NCI-H1930 (cell line): Measurements from ENCODE around the gene AOPEP.
"Not testable (repeated sequence)": the region's sequence is repeated elsewhere in the genome, so short reads cannot be mapped to it uniquely, and the experiment has no call there.

ENCODE experiments used
- DNase-seq, 2 experiments: peaks; one replicate each; lab custom pipeline; 2025; lab: John Stamatoyannopoulos, UW

Gene AOPEP

DNA sequence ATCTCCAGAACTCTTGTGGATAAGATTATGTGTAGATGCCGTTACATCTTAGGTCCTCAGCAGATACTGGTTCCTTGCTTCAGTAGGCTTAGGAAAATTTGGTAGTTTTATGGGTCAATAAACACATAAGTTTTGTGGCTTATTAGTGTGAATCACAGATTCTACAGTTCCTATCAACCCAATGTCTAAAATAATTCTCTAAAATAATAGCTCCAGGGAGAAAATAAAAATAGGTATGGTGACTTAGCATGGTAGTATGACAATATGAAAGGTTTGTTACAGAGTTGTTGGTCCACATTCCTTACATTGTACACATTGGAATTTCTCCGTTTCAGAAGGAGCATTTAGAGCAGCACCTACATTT lies 91.7 kb downstream of the AOPEP start:
- no peak for DNase-seq

DNA sequence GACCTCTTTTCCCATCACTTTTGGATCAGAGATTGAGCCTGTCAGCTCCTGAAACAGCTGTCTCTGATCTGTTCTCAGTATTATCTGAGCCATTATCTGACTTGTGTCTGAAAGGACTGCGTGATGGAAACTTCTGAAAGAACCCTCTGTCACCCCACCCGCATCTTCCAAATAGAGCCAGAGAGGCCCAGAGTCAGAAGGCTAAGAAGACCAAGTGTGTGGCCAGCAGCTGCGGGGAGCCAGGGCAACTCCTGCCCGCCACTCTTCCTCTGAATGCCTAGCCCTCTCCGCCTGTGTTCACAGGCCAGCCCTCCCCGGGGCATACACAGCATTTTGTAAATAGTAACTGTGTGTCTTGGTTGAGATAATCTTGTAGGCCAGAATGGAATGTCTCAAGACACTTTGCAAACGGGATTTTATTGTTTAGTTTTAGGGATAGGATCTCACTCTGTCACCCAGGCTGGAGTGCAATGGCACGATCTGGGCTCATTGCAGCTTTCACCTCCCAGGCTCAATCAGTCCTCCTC lies 92.7 kb downstream of the AOPEP start:
- DNase-seq = no peak

DNA sequence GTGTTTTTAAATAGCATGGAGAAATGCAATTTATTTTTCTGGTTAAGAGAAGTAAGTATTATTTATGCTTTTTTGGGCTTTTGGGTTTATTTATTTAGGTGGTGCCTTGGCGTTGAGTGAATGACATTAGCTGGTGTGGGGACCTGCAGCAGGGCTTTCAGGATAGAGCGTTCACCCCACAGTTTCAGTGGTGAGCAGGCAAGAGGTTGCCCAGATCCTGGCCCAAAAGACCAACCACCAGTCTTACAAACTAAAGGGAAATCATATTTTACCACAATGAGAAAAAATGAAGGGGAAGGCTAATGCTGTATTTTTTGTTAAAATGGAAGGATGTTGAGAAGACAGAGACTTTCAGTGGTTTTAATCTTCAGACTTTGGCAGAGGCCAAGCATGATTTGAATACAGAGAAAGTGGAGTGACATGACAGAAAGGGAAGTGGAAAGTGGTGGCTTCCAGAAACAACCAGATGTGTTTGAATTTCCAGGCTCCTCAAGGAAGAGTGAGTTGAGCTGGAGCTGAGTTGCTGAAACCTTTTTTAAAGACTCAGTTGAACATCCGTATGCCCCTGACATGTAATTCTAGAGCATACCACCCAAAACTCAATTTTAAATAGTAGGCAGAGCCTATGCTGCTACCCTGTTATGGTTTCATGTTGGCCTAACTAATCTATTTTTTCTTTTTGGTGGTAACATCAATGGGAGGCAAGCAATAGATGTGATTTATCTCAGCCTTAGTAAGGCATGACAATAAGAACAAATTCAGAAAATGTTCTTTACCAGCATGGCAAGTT lies 94.8 kb downstream of the AOPEP start:
- no peak for DNase-seq

DNA sequence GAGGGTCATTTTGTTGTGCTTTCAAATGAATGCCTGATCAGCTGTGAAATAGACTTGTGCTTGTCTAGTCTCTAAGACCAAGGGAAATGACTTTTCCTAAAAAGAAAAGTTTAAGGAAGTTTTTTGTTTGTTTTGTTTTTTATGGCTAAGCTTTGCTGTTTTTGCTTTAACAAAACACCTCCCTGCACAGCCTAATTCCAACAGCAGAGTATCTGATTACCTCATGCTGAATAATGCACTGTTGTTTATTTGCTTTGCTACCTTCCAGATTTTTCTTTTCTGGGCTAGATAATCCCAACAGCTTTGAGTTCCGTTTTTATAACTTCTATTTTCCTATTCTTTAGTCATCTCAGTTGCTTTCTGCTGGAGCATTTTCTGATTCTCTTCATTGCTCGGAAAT lies 95.8 kb downstream of the AOPEP start:
- no peak for DNase-seq

DNA sequence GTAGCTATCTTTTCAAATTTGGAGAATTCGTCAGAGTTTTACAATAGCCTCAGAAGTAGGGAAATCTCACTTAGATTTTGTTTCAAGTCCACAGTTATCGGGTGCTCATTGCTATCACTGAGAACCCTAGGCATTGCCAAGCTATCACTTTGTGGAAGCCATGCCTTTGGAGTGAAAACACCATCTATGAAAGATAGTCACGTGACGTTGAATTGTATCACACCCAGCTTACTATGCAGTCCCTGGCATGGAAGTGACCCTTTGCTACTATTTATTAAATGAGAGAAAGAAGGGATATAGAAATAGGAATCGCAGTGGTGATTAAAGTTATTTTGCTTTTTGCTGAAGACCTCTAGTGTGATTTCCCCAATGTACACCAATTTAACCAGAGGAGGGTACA lies 97.2 kb downstream of the AOPEP start:
- no peak for DNase-seq

DNA sequence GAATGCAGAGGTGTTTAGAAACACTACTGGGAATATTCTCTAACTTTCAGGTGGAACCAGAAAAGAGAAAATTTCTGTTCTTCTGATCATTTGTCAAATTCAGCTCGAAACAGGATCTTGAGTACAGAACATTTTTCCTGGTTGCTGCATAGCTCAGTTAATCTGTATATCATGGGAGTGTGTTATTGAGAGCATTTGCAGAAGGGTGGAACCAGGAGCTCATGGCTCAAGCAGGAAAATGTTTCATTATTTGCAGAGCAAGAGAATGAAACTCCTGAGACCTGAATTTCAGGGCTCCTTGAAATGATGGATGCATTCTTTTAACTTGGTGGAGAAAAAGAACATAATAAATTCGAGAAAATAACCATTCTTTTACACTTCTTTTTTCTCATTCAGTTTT lies 97.9 kb downstream of the AOPEP start:
- DNase-seq = no peak

DNA sequence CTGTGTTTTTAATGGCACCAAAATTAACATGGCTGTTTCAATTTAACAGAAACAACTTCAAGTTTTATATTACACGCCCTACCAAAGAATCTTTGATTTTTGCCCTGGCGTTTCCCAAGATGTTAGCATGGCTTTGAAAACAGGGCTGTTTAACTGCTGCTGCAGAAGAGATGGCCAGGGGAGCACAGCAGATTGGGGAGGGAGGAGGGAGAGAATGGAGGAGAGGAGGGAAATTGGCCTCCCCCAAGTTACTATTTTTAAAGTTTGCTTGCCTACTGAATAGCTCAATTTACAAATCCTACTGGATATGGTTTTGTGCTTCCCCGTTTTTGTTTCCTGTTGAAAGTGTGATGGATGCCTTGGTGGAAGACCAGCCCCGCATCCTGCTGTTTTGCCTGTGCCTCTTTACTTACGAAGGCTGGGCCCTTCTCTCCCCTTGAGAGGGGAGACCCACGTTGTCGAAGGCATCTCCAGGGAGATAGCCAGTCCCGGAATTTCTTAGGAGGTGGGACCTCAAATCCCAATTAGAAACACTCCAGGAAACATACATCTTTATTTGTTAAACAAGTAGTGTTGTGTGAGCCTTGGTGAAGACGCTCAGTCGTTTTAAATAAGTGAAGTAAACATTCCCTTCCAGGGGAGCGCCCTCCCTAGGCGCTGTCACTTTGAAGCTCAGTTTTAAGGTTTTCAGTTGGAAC lies 98.6 kb downstream of the AOPEP start:
- no peak for DNase-seq

DNA sequence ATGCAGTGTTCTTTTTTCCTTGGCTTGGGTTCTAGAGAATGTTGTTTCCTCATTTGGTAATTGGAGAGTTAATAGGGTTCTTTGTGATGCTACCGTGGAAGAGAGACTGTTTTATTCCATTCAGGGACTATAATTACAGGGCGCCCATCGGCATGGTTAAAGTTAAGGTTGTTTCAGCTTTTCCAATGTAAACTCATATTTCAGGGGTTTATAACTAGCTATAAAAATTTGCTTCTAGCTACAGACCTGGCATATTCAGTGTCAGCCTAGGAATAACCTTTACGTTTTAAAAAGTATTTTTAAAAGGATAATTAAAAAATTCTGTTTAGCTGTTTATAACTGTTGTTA lies 99.1 kb downstream of the AOPEP start:
- DNase-seq = no peak

DNA sequence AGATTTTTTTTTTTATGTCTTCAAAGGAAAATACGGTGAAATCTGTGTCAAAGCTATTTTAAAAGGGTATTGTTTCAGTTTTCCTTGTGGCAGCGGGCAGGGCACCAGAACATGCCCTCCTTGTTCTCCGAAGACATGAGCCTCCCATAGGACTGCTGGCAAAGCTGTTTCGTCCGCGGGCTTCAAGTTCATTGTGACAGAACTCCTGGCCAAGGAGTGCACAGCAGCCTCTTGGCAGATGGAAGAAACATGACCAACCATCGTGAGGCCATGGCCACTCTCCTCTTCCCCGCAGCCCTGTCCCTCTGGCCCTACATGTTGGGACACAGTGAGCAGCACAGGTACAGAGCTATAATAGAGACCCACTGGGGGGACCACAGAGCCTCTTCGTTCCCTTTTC lies 99.5 kb downstream of the AOPEP start:
- DNase-seq = no peak

DNA sequence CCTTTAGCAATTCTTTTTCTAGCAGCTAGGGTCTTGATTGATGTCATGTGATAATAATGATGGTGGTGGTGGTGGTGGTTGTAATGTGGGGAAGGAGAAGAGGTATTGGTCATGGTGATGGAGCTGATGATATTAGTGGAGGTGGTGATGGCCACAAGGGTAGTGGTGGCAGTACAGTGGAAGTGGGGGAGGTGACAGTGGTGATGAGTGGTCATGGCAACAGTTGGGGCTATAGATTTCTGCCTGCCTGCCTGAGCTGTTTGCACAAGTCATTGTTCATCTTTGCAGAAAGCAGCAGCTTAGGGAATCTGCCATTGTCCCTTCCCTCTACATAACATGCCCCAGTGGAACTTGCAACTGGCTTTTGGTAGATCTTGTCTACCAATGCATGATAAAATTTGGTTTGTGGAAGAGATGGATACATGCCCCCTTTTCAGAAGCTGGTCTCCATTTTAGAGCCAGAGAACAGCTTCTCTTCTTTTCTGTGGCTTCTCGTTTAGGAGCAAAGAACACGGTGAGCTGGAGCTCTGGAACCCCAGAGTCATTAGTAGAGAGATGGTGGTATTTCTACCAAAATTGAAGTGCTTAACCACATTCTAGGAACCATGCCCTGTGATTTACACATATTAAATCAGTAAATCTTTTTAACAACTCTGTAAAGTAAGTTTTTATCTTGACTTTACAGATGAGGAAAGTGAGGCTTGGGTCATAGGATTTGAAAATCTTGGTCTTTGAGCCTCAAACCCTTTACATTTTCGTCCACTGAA lies 100.3 kb downstream of the AOPEP start:
- DNase-seq = peak in 1 of 2 experiments; percentile 23

DNA sequence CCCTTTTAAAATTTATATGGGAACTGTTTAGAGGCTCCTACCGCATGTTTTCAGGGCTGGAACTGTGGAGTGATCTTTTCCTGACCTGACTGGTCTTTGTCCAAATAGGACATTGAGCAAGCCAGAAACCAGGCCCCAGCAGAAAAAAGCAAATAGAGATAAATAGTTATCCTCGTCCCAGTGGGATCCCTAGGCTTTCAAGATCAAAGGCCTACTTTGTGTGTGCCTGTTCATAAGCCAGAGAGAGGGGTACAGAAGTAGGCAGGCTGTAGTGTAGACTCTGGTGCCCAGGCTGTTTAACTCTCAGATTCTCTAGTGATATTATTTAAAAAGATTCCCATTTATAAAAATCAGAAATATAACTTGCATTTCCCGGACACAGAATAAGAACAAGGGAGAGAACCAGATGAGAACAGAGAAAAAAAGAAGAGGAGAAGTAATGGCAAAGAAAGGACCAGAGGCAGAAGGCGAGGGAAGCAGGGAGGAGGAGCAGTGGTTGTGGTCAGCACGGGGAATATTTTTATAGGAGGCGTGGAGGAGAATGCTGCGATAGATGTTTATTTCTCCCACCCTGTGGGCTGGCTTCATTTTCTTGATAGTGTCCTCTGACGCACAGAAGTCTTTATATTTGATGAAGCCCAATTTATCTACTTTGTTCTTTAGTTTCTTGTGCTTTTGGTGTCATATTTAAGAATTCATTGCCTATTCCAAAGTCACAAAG lies 101.2 kb downstream of the AOPEP start:
- peak; percentile 49 to 65 for DNase-seq

DNA sequence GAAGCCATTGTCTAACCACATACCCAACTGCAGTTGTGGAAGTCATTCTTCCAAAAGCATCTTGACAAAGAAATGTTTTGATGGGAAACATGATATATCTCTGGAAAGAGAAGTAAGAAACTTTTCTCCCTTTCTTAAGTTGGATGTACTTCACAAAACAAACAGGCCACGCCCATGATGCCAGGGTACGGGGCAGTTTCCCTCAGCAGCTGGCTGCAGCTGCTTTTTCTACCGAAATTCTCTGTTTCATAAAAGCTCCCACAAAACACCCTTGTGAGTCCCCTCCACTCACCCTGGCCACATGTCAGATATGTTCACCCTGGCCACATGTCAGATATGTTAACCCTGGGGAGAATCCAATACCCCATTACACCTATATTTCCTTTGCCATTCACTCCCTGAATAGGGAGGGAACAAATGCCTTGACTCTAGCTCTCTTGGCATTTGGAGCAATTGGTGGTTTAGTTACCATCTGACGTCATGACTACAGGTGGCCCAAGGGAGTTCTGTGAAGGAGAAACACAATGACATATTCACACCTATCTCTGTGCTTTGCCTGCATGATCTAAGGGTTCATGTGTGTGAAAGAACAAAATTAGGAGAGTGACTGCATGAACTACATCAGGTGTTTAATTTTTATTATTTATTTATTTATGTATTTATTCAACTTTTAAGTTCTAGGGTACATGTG lies 103.0 kb downstream of the AOPEP start:
- DNase-seq = no peak

DNA sequence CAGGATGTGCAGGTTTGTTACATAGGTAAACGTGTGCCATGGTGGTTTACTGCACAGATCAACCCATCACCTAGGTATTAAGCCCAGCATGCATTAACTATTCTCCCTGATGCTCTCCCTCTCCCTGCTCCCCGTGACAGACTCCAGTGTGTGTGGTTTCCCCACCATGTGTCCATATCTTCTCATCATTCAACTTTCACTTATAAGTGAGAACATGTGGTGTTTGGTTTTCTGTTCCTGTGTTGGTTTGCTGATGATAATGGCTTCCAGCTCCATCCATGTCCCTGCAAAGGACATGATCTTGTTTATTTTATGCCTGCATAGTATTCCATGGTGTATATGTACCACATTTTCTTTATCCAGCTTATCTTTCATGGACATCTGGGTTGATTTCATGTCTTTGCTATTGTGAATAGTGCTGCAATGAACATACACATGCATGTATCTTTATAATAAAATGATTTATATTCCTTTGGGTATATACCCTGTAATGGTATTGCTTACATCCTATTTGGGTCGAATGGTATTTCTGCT lies 103.6 kb downstream of the AOPEP start:
- not testable (repeated sequence) for DNase-seq

DNA sequence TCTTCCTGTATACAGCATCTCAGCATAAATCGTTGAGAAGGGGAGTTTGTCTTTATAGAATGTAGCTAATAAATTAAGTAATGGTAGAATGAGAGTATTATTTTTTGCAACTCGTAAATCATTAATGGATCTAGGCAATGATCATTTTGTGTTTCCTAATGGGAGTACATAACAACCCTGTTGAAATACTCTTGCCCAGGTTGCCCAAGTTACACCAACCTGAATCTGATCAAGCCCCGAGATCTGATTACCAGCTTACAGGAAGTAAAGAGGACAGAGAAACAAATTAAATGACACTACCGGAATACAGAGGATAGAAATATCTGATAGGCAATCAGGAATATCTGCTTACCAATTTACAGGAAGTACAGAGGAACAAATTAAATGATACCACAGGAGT lies 107.3 kb downstream of the AOPEP start:
- no peak for DNase-seq

DNA sequence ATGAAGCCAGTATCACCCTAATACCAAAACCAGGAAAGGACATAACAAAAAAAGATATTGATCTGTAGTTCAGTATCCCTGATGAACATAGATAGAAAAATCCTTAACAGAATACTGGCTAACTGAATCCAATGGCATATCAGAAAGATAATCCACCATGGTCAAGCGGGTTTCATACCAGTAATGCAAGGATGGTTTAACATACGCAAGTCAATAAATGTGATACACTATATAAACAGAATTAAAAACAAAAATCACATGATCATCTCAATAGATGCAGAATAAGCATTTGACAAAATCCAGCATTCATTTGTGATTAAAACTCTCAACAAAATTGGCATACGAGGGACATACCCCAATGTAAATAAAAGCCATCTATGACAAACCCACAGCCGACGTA lies 110.9 kb downstream of the AOPEP start:
- DNase-seq = no peak

DNA sequence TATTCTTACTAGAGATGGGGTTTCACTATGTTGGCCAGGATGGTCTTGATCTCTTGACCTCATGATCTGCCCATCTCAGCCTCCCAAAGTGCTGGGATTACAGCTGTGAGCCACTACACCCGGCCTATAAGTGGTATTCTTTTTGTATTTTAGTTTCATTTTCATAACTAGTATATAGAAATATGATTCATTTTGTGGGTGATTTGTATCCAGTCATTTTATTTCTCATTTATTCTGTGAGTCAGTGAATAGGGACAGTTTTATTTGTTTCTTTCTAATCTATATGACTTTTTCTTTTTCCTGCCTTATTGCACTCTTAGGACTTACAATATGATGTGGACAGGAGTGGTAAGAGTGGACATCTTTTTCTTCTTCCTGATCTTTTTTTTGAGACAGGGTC lies 112.9 kb downstream of the AOPEP start:
- no peak for DNase-seq

DNA sequence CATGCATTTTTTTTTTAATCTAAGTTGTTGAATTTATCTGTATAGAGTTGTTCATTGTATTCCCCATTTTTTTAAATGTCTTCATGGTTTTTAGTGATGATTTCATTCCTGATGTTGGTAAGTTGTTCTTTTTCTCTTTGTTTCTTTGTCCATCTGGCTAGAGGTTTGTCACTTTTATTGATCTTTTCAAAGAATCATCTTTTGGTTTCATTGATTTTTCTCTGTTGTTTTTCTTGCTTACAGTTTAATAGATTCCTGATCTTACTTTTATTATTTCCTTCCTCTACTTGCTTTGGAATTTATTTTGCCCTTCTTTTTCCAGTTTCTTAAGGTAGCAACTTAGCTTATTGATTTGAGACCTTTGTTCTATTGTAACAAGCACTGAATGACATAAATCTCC lies 114.2 kb downstream of the AOPEP start:
- no peak for DNase-seq

DNA sequence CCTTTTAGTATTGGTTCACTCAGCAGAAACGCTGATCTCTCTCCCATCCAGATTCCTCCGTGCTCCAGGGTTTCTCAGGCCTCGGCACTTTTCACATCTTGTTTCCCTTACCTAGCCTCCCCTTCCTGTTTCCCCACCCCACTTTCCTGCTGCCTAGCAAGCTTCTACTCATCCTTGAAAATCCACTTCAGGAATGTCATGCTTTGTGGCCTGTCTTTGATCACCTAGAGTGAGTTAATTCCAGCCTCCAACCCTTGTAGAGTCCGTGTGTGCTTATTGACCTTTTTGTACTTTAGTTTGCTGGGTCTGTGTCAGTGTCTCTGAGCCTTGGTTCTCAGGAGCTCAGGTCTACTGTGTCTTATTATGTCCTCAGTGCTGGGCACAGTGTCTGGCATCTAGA lies 116.6 kb downstream of the AOPEP start:
- no peak for DNase-seq

DNA sequence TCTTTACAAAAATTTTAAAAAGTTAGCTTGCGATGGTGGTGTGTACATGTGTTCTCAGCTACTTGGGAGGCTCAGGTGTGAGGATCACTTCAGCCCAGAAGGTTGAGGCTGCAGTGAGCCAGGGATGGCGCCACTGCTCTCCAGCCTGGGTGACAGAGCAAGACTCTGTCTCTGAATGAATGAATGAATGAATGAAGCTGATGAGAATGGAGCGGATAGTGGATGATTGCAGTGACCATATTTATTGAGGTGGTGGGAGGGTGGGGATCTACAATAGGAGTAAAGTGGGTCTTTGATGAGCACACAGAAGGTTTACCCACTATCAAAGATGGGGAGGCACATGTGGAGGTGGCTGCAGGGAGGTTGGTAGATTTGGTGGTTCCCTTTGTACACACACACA lies 120.2 kb downstream of the AOPEP start:
- no peak for DNase-seq

DNA sequence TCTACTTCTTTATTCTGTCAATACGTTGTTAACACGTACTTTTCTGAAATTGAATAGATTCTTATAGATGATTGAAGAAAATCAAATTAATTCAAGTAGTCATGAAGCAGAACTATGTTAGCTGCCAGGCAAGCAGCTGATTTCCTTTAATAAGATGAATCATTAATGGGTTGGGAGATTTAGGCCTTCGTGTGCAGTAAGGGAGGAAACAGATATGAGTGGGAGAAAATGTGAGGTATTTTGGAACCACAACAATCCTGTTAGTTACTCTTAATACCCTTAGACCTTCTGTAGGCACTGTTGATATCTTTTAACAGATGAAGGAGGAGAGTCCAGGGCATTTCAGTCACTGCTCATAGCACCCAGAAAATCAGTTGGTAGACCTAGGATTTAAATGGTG lies 121.0 kb downstream of the AOPEP start:
- no peak for DNase-seq

DNA sequence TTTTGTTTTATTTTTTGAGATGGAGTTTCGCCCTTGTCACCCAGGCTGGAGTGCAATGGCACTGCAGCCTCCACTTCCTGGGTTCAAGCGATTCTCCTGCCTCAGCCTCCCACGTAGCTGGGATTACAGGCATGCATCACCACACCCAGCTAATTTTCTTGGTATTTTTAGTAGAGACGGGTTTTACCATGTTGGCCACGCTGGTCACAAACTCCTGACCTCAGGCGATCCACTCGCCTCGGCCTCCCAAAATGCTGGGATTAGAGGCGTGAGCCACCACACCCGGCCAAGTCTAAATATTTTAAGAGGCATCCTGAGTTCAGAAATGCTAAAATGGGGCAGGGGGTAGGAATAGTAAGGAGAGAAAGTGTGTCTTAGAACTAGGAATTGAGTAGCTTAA lies 122.3 kb downstream of the AOPEP start:
- not testable (repeated sequence) for DNase-seq
